HEK293 (cell line): Measurements from ENCODE around the gene GIPC2.

Source experiments
- CTCF ChIA-PET: fragments of 350-600 bp; formaldehyde crosslinking; extraction: SDS; loops from one replicate; lab custom pipeline; 2021; ENCODE audit warnings: antibody characterized with exemption; lab: Yijun Ruan, JAX
- POLR2A ChIA-PET: fragments of 300-600 bp; formaldehyde crosslinking; extraction: SDS; loops from one replicate; lab custom pipeline; 2020; ENCODE audit warnings: antibody characterized with exemption, inconsistent platforms; lab: Yijun Ruan, JAX
- H3K27ac ChIP-seq: fragments of 200-500 bp; sonication (Bioruptor generic); 2 replicates; pipeline ENCODE4 v1.5.1; 2014; ENCODE audit warnings: low read depth, low read length, control low read depth, inconsistent platforms; ENCODE audit errors: extremely low read depth
- H3K36me3 ChIP-seq, 2 experiments: fragments of 200-500 bp in 1 of 2; sonication (Bioruptor generic) in 1 of 2; 1 replicate in 1 of 2; 2 replicates in 1 of 2; pipeline ENCODE4 v1.5.1; 2014 to 2017; ENCODE audit warnings: inconsistent platforms in 2 of 2, low read length in 2 of 2; ENCODE audit not compliant: control insufficient read depth in 2 of 2, insufficient read depth in 1 of 2
- H3K4me1 ChIP-seq: fragments of 200-500 bp; sonication (Bioruptor generic); 2 replicates; pipeline ENCODE4 v1.5.1; 2014; ENCODE audit warnings: mild to moderate bottlenecking, low read length, inconsistent platforms; ENCODE audit not compliant: control insufficient read depth, insufficient read depth
- H3K4me3 ChIP-seq: 2 replicates; pipeline ENCODE4 v1.5.1; 2011; ENCODE audit warnings: low read depth, mild to moderate bottlenecking, control low read depth, low read length, moderate library complexity
- H3K9me3 ChIP-seq: fragments of 200-500 bp; sonication (Bioruptor generic); 2 replicates; pipeline ENCODE4 v1.5.1; 2014; ENCODE audit warnings: low read depth, low read length, inconsistent platforms; ENCODE audit not compliant: control insufficient read depth, insufficient read depth
- KLF8 ChIP-seq: fragments of 450-650 bp; formaldehyde crosslinking; IDR thresholded peaks from 2 replicates; pipeline ENCODE4 v1.5.1; 2016; ENCODE audit warnings: missing biosample characterization, missing genetic modification characterization
- MEIS1 ChIP-seq: sonication (generic); formaldehyde crosslinking; IDR thresholded peaks from 2 replicates; pipeline ENCODE4 v1.8.1; 2022; ENCODE audit warnings: missing genetic modification reagents, mild to moderate bottlenecking, borderline replicate concordance
- PBX3 ChIP-seq: sonication (generic); formaldehyde crosslinking; IDR thresholded peaks from 2 replicates; pipeline ENCODE4 v1.8.1; 2022; ENCODE audit warnings: mild to moderate bottlenecking, moderate library complexity, missing genetic modification reagents
- SCRT2 ChIP-seq: fragments of 450-650 bp; formaldehyde crosslinking; IDR thresholded peaks from 2 replicates; pipeline ENCODE4 v1.5.1; 2016; ENCODE audit warnings: missing biosample characterization, missing genetic modification characterization
- SETDB1 ChIP-seq: IDR thresholded peaks from one replicate; pipeline ENCODE4 v1.6.1; 2017; ENCODE audit warnings: mild to moderate bottlenecking, low read length, moderate library complexity, mixed read lengths; ENCODE audit not compliant: insufficient read length
- WT1 ChIP-seq: fragments of 450-650 bp; formaldehyde crosslinking; IDR thresholded peaks from 2 replicates; pipeline ENCODE4 v1.5.1; 2016; ENCODE audit warnings: missing biosample characterization, missing genetic modification characterization
- YY1 ChIP-seq: fragments of 450-650 bp; formaldehyde crosslinking; IDR thresholded peaks from 2 replicates; pipeline ENCODE4 v1.5.1; 2018; ENCODE audit warnings: missing biosample characterization, missing genetic modification characterization
- ZBTB48 ChIP-seq: fragments of 450-650 bp; formaldehyde crosslinking; IDR thresholded peaks from 2 replicates; pipeline ENCODE4 v1.5.1; 2016; ENCODE audit warnings: missing biosample characterization, missing genetic modification characterization
- ZBTB49 ChIP-seq: fragments of 450-650 bp; formaldehyde crosslinking; IDR thresholded peaks from 2 replicates; pipeline ENCODE4 v1.5.1; 2016; ENCODE audit warnings: missing biosample characterization, missing genetic modification characterization, low read depth
- ZBTB8A ChIP-seq: fragments of 450-650 bp; formaldehyde crosslinking; IDR thresholded peaks from 2 replicates; pipeline ENCODE4 v1.5.1; 2016; ENCODE audit warnings: missing biosample characterization, missing genetic modification characterization
- ZNF114 ChIP-seq: fragments of 450-650 bp; formaldehyde crosslinking; IDR thresholded peaks from 2 replicates; pipeline ENCODE4 v1.5.0; 2017; ENCODE audit warnings: missing biosample characterization, missing genetic modification characterization
- ZNF155 ChIP-seq: fragments of 450-650 bp; formaldehyde crosslinking; IDR thresholded peaks from 2 replicates; pipeline ENCODE4 v1.5.1; 2016; ENCODE audit warnings: missing biosample characterization, missing genetic modification characterization
- ZNF2 ChIP-seq: fragments of 450-650 bp; formaldehyde crosslinking; IDR thresholded peaks from 2 replicates; pipeline ENCODE4 v1.5.1; 2016; ENCODE audit warnings: missing biosample characterization, missing genetic modification characterization
- ZNF335 ChIP-seq: fragments of 450-650 bp; formaldehyde crosslinking; conservative IDR thresholded peaks from 2 replicates; pipeline ENCODE4 v1.5.1; 2016; ENCODE audit warnings: missing biosample characterization, missing genetic modification characterization
- ZNF521 ChIP-seq: fragments of 450-650 bp; formaldehyde crosslinking; IDR thresholded peaks from 2 replicates; pipeline ENCODE4 v1.5.1; 2017; ENCODE audit warnings: missing biosample characterization, mild to moderate bottlenecking, missing genetic modification characterization
- ZNF561 ChIP-seq: fragments of 450-650 bp; IDR thresholded peaks from 2 replicates; pipeline ENCODE4 v1.5.1; 2018; ENCODE audit warnings: missing biosample characterization, missing genetic modification characterization, borderline replicate concordance
- ZNF660 ChIP-seq: fragments of 450-650 bp; IDR thresholded peaks from 2 replicates; pipeline ENCODE4 v1.5.1; 2018; ENCODE audit warnings: missing biosample characterization, mild to moderate bottlenecking, missing genetic modification characterization
- ZNF670 ChIP-seq: fragments of 450-650 bp; formaldehyde crosslinking; IDR thresholded peaks from 2 replicates; pipeline ENCODE4 v1.5.1; 2016; ENCODE audit warnings: missing biosample characterization, missing genetic modification characterization, low read depth
- ZNF76 ChIP-seq: fragments of 450-650 bp; formaldehyde crosslinking; IDR thresholded peaks from 2 replicates; pipeline ENCODE4; 2016; ENCODE audit warnings: low read depth, missing biosample characterization, missing genetic modification characterization, borderline replicate concordance
- ZNF768 ChIP-seq: fragments of 450-650 bp; formaldehyde crosslinking; IDR thresholded peaks from 2 replicates; pipeline ENCODE4 v1.5.1; 2018; ENCODE audit warnings: missing biosample characterization, mild to moderate bottlenecking, missing genetic modification characterization
- ZSCAN16 ChIP-seq: fragments of 450-650 bp; formaldehyde crosslinking; IDR thresholded peaks from 2 replicates; pipeline ENCODE4 v1.5.1; 2016; ENCODE audit warnings: missing biosample characterization, missing genetic modification characterization
- TF ChIP-seq, protein P1 (sequence below): fragments of 450-650 bp; formaldehyde crosslinking; IDR thresholded peaks from 2 replicates; pipeline ENCODE4 v1.5.0; 2017; ENCODE audit warnings: missing biosample characterization, missing genetic modification characterization, borderline replicate concordance
- TF ChIP-seq, protein P2 (sequence below): fragments of 450-650 bp; formaldehyde crosslinking; IDR thresholded peaks from 2 replicates; pipeline ENCODE4 v1.5.1; 2016; ENCODE audit warnings: missing biosample characterization, missing genetic modification characterization

GIPC2 gene

GRCh38 chr1:78036450-78036849 lies 9.3 kb upstream of the GIPC2 start:
- CTCF ChIA-PET: interaction anchor here (0.7 kb wide), 1 partner anchor 1591 kb away, joined by 3 read pairs; no protein-coding TSS in a partner anchor
- POLR2A ChIA-PET: no interaction called here
- Histone ChIP-seq H3K4me1 (no peaks in the 10 kb centered on the region), H3K27ac (no peak overlapping the region), H3K9me3 (no peaks in the 10 kb centered on the region), H3K36me3 (no peaks in the 10 kb centered on the region), H3K4me3 (no peak overlapping the region)
- TF ChIP-seq ZNF155 (tag by site-specific recombination) (no peak), PBX3 (CRISPR knock-in tag) (no peak), ZNF660 (tag by site-specific recombination) (no peak), ZNF561 (tag by site-specific recombination) (no peak), ZSCAN16 (tag by site-specific recombination) (no peak), WT1 (tag by site-specific recombination) (no peak), SETDB1 (no peak)

DNA sequence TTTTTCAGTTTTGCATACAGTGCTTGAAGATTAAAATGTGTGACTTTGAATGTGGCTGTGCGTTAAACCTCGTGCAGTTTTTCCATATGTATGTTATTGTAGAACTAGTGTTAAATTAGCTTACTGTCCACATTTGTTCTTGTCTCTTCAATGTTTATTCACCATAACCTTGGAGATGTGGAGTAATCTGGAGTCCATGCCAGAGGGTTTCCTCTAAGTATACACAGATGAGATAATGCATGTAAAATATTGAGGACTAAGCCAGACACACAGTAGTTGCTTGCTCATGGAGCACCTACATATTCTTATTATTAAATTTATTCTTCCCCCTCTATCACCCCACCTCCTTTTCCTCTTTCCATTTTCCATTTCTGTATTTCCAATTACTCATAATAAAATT lies 7.7 kb upstream of the GIPC2 start:
- no peaks in the 10 kb centered on the region for H3K9me3 ChIP-seq
- no peak for TF ChIP-seq ZNF768 (tag by site-specific recombination)
- no peak for TF ChIP-seq ZBTB49 (tag by site-specific recombination)
- TF ChIP-seq MEIS1 (CRISPR knock-in tag): no peak
- no peak for TF ChIP-seq SCRT2 (tag by site-specific recombination)
- no peak for TF ChIP-seq ZNF114
- TF ChIP-seq ZNF521 (tag by site-specific recombination): no peak
- TF ChIP-seq, protein P1, sequence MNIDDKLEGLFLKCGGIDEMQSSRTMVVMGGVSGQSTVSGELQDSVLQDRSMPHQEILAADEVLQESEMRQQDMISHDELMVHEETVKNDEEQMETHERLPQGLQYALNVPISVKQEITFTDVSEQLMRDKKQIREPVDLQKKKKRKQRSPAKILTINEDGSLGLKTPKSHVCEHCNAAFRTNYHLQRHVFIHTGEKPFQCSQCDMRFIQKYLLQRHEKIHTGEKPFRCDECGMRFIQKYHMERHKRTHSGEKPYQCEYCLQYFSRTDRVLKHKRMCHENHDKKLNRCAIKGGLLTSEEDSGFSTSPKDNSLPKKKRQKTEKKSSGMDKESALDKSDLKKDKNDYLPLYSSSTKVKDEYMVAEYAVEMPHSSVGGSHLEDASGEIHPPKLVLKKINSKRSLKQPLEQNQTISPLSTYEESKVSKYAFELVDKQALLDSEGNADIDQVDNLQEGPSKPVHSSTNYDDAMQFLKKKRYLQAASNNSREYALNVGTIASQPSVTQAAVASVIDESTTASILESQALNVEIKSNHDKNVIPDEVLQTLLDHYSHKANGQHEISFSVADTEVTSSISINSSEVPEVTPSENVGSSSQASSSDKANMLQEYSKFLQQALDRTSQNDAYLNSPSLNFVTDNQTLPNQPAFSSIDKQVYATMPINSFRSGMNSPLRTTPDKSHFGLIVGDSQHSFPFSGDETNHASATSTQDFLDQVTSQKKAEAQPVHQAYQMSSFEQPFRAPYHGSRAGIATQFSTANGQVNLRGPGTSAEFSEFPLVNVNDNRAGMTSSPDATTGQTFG: no peak
- TF ChIP-seq ZNF335 (tag by site-specific recombination): no peak
- TF ChIP-seq KLF8 (tag by site-specific recombination): no peak
- no peak for TF ChIP-seq ZNF76 (tag by site-specific recombination)
- no peaks in the 10 kb centered on the region for H3K36me3 ChIP-seq
- CTCF ChIA-PET: interaction anchor here (0.6 kb wide), 1 partner anchor 11 kb away, joined by 3 read pairs; no protein-coding TSS in a partner anchor
- H3K27ac ChIP-seq: no peak overlapping the region
- no peaks in the 10 kb centered on the region for H3K4me1 ChIP-seq
- POLR2A ChIA-PET: no interaction called here
- no peak overlapping the region for H3K4me3 ChIP-seq

GRCh38 chr1:78038491-78038939 lies 7.3 kb upstream of the GIPC2 start:
- ChIA-PET POLR2A (no interaction called here), CTCF (no interaction called here)
- H3K27ac ChIP-seq: no peak overlapping the region
- H3K4me1 ChIP-seq: no peaks in the 10 kb centered on the region
- H3K9me3 ChIP-seq: no peaks in the 10 kb centered on the region
- no peak overlapping the region for H3K4me3 ChIP-seq
- no peaks in the 10 kb centered on the region for H3K36me3 ChIP-seq
- TF ChIP-seq ZNF2 (tag by site-specific recombination) (no peak), YY1 (tag by site-specific recombination) (no peak), WT1 (tag by site-specific recombination) (no peak), ZNF670 (tag by site-specific recombination) (no peak), ZBTB48 (no peak), ZBTB8A (tag by site-specific recombination) (no peak)
- TF ChIP-seq, protein P2, sequence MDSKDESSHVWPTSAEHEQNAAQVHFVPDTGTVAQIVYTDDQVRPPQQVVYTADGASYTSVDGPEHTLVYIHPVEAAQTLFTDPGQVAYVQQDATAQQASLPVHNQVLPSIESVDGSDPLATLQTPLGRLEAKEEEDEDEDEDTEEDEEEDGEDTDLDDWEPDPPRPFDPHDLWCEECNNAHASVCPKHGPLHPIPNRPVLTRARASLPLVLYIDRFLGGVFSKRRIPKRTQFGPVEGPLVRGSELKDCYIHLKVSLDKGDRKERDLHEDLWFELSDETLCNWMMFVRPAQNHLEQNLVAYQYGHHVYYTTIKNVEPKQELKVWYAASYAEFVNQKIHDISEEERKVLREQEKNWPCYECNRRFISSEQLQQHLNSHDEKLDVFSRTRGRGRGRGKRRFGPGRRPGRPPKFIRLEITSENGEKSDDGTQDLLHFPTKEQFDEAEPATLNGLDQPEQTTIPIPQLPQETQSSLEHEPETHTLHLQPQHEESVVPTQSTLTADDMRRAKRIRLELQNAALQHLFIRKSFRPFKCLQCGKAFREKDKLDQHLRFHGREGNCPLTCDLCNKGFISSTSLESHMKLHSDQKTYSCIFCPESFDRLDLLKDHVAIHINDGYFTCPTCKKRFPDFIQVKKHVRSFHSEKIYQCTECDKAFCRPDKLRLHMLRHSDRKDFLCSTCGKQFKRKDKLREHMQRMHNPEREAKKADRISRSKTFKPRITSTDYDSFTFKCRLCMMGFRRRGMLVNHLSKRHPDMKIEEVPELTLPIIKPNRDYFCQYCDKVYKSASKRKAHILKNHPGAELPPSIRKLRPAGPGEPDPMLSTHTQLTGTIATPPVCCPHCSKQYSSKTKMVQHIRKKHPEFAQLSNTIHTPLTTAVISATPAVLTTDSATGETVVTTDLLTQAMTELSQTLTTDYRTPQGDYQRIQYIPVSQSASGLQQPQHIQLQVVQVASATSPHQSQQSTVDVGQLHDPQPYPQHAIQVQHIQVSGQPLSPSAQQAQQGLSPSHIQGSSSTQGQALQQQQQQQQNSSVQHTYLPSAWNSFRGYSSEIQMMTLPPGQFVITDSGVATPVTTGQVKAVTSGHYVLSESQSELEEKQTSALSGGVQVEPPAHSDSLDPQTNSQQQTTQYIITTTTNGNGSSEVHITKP: no peak
